ENCODE results near the gene SPIRE2. TPM values are rescaled to one million over a fixed set of nuclear protein-coding genes. Genes with fewer than 3 reads are reported as not detected.
"Not testable (repeated sequence)": the region's sequence is repeated elsewhere in the genome, so short reads cannot be mapped to it uniquely, and the experiment has no call there.

SPIRE2 gene
- total RNA-seq, 2 donors from 2014 or later: 51.7 to 80.5 TPM

DNA sequence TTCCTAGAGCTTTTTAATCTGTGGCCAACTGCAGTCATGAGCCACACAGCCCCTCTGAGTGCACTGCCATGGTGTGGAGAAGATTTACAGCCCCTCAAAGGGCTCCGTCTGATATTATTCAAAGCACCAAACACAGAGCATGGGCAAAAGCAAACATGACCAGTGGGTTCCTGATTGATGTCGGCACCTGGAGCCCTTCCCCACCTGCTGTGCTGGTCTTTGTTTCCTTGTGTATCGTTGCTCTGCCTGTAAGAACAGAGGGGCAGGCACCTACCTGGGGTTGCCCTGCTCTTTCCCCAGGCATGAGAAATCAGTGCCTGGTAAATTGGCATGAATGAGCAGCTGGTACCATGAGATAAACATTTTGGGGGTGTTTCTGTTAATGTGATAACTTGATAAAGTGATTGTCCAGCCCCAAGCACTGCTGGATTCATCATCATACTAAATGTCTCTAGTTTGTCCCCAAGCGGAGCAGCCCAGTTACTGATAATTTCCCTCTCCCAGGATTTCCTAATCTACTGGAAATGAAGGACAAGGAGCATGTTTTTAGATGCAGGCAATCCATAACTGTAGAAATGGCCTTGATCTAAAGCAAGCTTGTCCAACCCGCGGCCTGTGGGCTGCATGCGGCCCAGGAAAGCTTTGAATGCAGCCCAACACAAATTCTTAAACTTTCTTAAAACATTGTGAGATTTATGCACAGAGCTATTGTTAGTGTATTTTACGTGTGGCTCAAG, 5.0 kb upstream of the SPIRE2 start:
- intact Hi-C loops (cut with DNase I): no loop called here
- H3K9ac ChIP-seq (ENCODE audit: low read depth in 2 of 2, low read length in 2 of 2): no peak overlapping the region
- no peaks in the 10 kb centered on the region for H3K4me1 ChIP-seq
- no peaks in the 10 kb centered on the region for H3K27me3 ChIP-seq
- no peak for DNase-seq
- H3K27ac ChIP-seq: no peak overlapping the region
- H3K4me3 ChIP-seq: no peak overlapping the region
- H3K9me3 ChIP-seq: no peaks in the 10 kb centered on the region
- TF ChIP-seq, protein P1, sequence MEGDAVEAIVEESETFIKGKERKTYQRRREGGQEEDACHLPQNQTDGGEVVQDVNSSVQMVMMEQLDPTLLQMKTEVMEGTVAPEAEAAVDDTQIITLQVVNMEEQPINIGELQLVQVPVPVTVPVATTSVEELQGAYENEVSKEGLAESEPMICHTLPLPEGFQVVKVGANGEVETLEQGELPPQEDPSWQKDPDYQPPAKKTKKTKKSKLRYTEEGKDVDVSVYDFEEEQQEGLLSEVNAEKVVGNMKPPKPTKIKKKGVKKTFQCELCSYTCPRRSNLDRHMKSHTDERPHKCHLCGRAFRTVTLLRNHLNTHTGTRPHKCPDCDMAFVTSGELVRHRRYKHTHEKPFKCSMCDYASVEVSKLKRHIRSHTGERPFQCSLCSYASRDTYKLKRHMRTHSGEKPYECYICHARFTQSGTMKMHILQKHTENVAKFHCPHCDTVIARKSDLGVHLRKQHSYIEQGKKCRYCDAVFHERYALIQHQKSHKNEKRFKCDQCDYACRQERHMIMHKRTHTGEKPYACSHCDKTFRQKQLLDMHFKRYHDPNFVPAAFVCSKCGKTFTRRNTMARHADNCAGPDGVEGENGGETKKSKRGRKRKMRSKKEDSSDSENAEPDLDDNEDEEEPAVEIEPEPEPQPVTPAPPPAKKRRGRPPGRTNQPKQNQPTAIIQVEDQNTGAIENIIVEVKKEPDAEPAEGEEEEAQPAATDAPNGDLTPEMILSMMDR (IDR thresholded peaks at IDR 0.05): no peak
- H3K36me3 ChIP-seq: no peaks in the 10 kb centered on the region

DNA sequence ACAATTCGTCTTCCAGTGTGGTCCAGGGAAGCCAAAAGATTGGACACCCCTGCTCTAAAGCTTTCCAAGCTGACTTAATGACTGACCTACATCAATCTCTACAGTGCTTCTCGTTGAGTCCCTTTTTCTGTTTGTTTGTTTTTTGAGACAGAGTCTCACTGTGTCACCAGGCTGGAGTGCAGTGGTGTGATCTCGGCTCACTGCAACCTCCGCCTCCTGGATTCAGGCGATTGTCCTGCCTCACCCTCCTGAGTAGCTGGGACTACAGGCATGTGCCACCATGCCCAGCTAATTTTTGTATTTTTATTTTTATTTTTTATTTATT, 4.5 kb upstream of the SPIRE2 start:
- H3K4me1 ChIP-seq; H3K27ac ChIP-seq; H3K27me3 ChIP-seq; H3K9me3 ChIP-seq; intact Hi-C loops (cut with DNase I); H3K4me3 ChIP-seq; DNase-seq; H3K9ac ChIP-seq (ENCODE audit: low read depth in 2 of 2, low read length in 2 of 2); H3K36me3 ChIP-seq: not testable (repeated sequence)

DNA sequence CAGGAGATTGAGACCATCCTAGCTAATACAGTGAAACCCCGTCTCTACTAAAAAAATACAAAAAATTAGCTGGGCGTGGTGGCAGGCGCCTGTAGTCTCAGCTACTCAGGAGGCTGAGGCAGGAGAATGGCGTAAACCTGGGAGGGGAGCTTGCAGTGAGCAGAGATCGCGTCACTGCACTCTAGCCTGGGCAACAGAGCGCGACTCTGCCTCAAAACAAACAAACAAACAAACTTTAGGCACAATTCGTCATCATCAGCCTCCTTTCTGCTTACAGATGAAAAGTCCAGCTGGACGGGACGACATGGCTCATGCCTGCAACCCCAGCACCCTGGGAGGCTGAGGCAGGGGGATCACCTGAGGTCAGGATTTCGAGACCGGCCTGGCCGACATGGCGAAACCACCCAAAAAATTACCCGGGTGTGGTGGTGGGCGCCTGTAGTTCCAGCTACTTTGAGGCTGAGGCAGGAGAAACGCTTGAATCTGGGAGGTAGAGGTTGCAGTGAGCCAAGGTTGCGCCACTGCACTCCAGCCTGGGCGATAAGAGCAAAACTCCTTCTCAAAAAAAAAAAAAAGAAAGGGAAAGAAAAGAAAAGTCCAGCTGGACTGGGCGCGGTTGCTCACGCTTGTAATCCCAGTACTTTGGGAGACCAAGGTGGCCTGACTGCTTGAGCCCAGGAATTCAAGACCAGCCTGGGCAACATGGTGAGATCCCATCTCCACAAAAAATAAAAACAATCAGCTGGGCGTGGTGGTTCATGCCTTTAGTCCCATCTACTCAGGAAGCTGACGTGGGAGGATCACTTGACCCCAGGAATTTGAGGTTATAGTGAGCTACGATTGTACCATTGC, 1.5 kb upstream of the SPIRE2 start:
- Histone ChIP-seq H3K27ac (no peak overlapping the region), H3K4me1 (no peaks in the 10 kb centered on the region), H3K36me3 (no peaks in the 10 kb centered on the region), H3K4me3 (no peak overlapping the region), H3K27me3 (no peaks in the 10 kb centered on the region), H3K9me3 (no peaks in the 10 kb centered on the region), H3K9ac (ENCODE audit: low read depth in 2 of 2, low read length in 2 of 2) (peak overlapping the region in 1 of 2 donors; percentile 5)
- DNase-seq: no peak
- intact Hi-C loops (cut with DNase I): no loop called here
- TF ChIP-seq, protein P1 (IDR thresholded peaks at IDR 0.05): no peak

DNA sequence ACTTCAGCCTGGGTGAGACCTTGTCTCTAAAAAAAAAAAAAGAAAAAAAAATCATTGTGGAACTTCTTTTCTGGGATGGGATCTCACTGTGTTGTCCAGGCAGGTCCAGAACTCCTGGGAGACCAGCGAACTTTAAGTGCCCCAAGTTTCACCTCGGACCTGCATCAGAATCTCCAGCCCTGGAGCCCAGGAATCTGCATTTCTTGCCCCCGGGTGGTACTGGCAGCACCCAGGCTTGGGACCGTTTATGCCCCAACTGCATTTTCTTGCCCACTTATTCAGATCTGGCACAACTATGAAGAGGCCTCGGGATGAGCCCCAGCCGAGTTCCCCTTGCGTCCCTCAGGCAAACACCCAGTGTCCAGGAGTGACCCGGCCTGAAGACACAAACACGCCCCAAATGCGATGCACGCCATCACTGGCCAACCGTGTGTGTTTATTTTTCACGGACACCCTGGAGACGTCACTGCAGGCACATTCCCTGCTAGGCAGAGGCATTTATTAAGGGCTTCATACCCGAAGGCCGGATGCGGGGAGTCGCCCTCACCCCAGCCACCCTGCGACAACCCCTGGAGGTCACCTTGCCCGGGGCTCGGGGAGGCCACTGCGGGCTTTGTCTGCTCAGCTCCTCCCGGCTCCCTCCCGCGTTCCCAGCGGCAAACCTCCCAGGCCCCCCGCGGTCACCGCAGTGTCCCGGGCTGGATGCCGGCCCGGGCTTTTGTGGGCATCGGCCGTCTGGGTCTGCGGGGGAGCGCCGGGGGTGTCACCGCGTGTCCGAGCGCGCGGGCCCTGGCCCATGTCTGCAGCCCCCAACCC, 684 bp upstream of the SPIRE2 start:
- Histone ChIP-seq H3K36me3 (no peaks in the 10 kb centered on the region), H3K9me3 (no peaks in the 10 kb centered on the region), H3K27me3 (no peaks in the 10 kb centered on the region), H3K9ac (ENCODE audit: low read depth in 2 of 2, low read length in 2 of 2) (peak overlapping the region; percentile 58 to 60), H3K4me3 (peak overlapping the region; percentile 65), H3K4me1 (no peaks in the 10 kb centered on the region), H3K27ac (peak overlapping the region; percentile 80)
- intact Hi-C loops (cut with DNase I): no loop called here
- DNase-seq: peak; percentile 69
- TF ChIP-seq, protein P1 (IDR thresholded peaks at IDR 0.05): no peak

DNA sequence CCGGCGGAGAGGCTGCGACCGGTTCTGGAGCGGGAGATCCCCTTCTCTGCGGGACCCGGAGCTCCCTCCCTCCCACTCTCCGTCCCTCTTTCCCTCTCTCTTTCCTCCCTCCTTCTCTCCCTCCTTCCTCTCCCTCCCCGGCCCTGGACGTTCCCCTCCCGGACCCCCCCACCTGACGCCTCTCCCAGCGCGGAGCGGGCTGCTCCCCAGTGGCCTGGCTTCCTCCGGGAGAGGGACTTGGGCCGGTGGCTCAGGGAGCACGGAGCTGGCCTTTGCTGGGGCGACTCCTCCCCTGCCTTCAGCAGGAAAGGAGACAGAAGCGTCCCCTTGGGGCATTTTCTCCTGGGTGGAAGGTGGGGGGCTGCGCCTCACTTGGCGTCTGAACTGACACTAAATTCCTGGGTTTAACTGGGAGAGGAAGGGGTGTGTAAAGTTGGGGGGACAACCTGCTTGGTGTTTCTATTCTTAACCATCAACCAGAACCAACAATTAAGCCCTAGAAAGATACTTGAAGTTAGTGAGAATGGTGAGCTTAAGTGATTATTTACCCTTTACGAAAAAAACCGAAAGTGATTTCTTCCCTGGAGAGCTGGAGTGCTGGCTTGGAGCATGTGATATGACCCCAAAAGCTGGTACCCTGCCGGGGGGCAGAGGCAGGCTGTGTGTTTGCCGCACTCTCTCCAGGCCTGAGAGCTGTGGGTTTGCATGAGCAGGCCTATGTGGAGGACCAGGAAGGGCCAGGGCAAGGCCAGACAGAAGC, 775 bp downstream of the SPIRE2 start:
- H3K4me3 ChIP-seq: peak overlapping the region; percentile 60
- H3K9me3 ChIP-seq: no peaks in the 10 kb centered on the region
- H3K27ac ChIP-seq: peak overlapping the region; percentile 93
- H3K36me3 ChIP-seq: no peaks in the 10 kb centered on the region
- H3K4me1 ChIP-seq: no peaks in the 10 kb centered on the region
- intact Hi-C loops (cut with DNase I): no loop called here
- TF ChIP-seq, protein P1 (IDR thresholded peaks at IDR 0.05): no peak
- no peaks in the 10 kb centered on the region for H3K27me3 ChIP-seq
- H3K9ac ChIP-seq (ENCODE audit: low read depth in 2 of 2, low read length in 2 of 2): peak overlapping the region; percentile 93 to 95
- peak; percentile 55 for DNase-seq
